ENCODE results near the gene IP6K1.

DNA sequence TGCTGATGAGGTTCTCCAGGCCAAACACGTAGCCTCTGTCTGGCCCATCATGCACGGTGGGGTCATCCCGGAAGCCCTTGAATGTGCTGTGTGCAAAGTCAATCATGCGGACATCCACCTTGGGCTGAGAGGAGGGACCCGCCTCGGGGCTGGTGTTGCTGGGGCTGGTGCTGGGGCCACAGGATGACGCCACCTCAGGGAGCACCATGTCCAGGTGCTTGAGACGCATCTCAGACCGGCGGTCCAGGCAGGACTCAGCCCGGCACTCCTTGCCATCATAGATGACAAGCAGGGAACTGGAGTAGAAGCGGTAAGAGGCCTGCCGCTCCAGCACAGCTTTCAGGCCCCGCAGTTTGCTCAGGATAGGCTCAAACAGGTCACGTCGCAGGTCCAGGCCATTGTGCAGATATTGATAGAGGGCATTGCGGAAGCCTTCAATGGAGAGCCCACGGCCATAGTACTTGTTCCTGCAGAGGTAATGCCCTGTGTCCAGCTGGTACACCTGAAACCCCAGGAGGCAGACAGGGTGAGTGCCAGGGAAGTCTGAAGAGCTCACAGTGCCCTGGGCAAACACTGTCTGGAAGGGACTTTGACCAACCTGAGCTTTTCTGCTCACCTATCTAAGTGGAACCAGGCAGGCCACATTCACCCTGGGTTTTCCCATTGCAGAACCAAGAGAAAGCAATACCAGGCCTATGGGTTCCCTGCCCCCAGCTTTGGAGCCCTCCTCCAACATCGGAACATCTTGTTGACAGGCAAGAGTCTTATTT is 59.0 kb downstream of the IP6K1 start:
- TF ChIP-seq, protein P1, sequence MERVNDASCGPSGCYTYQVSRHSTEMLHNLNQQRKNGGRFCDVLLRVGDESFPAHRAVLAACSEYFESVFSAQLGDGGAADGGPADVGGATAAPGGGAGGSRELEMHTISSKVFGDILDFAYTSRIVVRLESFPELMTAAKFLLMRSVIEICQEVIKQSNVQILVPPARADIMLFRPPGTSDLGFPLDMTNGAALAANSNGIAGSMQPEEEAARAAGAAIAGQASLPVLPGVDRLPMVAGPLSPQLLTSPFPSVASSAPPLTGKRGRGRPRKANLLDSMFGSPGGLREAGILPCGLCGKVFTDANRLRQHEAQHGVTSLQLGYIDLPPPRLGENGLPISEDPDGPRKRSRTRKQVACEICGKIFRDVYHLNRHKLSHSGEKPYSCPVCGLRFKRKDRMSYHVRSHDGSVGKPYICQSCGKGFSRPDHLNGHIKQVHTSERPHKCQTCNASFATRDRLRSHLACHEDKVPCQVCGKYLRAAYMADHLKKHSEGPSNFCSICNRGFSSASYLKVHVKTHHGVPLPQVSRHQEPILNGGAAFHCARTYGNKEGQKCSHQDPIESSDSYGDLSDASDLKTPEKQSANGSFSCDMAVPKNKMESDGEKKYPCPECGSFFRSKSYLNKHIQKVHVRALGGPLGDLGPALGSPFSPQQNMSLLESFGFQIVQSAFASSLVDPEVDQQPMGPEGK (tag by site-specific recombination; IDR thresholded peaks at IDR 0.05), result no peak
- TF ChIP-seq, protein P2, sequence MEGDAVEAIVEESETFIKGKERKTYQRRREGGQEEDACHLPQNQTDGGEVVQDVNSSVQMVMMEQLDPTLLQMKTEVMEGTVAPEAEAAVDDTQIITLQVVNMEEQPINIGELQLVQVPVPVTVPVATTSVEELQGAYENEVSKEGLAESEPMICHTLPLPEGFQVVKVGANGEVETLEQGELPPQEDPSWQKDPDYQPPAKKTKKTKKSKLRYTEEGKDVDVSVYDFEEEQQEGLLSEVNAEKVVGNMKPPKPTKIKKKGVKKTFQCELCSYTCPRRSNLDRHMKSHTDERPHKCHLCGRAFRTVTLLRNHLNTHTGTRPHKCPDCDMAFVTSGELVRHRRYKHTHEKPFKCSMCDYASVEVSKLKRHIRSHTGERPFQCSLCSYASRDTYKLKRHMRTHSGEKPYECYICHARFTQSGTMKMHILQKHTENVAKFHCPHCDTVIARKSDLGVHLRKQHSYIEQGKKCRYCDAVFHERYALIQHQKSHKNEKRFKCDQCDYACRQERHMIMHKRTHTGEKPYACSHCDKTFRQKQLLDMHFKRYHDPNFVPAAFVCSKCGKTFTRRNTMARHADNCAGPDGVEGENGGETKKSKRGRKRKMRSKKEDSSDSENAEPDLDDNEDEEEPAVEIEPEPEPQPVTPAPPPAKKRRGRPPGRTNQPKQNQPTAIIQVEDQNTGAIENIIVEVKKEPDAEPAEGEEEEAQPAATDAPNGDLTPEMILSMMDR (tag by site-specific recombination; IDR thresholded peaks at IDR 0.05), result no peak
- TF ChIP-seq ZNF548 (tag by site-specific recombination; IDR thresholded peaks at IDR 0.05) (no peak), ZBTB1 (tag by site-specific recombination; IDR thresholded peaks at IDR 0.05) (no peak), SP2 (tag by site-specific recombination; IDR thresholded peaks at IDR 0.05) (no peak), ZNF335 (tag by site-specific recombination; conservative IDR thresholded peaks at IDR 0.05) (no peak), ZNF530 (tag by site-specific recombination; IDR thresholded peaks at IDR 0.05; ENCODE audit: low read depth) (no peak), ZNF274 (IDR thresholded peaks at IDR 0.05; ENCODE audit: low read length) (no peak), ZNF274 (tag by site-specific recombination; IDR thresholded peaks at IDR 0.05; ENCODE audit: borderline replicate concordance) (no peak)
- TF ChIP-seq, protein P3, sequence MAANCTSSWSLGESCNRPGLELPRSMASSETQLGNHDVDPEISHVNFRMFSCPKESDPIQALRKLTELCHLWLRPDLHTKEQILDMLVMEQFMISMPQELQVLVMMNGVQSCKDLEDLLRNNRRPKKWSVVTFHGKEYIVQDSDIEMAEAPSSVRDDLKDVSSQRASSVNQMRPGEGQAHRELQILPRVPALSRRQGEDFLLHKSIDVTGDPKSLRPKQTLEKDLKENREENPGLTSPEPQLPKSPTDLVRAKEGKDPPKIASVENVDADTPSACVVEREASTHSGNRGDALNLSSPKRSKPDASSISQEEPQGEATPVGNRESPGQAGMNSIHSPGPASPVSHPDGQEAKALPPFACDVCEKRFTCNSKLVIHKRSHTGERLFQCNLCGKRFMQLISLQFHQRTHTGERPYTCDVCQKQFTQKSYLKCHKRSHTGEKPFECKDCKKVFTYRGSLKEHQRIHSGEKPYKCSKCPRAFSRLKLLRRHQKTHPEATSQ (tag by site-specific recombination; IDR thresholded peaks at IDR 0.05), result no peak
